HG03280 (cell line): ENCODE data around the gene GPS2.

Experiments
- ATAC-seq: cut with Tn5 transposase; IDR thresholded peaks from one replicate; pipeline ENCODE4 v1.9.1; 2021; ENCODE audit warnings: mild to moderate bottlenecking, moderate library complexity; ENCODE audit not compliant: unreplicated experiment

The GPS2 gene, protein sequence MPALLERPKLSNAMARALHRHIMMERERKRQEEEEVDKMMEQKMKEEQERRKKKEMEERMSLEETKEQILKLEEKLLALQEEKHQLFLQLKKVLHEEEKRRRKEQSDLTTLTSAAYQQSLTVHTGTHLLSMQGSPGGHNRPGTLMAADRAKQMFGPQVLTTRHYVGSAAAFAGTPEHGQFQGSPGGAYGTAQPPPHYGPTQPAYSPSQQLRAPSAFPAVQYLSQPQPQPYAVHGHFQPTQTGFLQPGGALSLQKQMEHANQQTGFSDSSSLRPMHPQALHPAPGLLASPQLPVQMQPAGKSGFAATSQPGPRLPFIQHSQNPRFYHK

DNA sequence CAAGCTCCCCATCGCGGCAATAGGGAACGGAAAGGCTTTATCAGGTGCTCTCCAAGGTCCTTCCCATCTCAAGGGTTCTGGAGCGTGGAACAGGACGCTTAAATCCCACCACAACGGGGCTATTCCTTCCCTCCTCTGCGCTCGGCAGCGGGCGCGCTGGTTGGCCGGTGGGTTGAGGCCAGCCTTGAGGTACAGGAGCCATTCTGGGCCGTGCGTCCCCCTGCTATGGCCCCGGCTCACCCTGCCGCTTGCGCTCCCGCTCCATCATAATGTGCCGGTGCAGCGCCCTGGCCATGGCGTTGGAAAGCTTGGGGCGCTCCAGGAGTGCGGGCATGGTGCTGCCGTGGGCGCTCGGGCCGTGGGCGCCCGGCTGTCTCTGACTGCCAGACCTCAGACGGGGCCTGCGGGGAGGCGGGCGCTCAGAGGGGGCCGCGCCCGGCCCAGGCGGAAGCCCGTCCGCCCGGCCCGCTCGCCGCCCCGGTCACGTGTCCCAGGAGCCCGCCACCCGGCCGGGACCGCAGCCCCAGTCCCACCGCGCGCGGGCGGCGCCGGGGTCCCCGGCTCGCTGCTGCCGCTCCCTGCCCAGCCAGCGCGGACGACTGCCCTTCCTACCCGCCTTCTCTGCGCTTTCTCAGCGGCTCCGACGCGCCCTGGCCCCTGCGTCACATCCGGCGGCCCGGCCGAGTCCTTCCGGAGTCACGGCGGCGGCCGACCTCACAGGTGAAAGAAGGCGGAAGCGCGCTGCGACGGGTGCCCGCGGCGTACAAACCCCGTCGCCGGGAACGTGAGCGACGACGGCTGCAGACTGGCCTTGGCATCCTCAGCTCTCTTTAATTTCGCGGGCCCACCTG lies at the start of gene GPS2:
Gene GPS2, minus strand, starts transcription at position 642 of the 851 bp plus-strand sequence. Its CDS starts 308 bp downstream, at position 334.
- peak; percentile 74 for ATAC-seq

DNA sequence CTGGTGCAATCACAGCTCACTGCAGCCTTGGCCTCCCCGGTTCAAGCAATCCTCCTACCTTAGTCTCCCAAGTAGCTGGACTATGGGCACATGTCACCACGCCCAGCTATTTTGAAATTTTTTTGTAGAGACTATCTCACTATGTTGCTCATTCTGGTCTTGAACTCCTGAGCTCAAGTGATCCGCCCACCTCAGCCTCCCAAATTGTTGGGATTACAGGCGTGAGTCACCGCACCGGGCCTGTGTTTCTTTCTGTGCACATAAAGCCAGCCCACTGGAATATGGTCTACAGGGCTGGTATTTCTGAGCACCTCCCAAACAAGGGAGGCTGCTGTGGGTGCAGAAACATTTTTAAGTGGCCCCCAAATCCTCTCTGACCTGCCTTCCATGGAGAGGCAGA lies 48.2 kb upstream of the GPS2 start:
- no peak for ATAC-seq

DNA sequence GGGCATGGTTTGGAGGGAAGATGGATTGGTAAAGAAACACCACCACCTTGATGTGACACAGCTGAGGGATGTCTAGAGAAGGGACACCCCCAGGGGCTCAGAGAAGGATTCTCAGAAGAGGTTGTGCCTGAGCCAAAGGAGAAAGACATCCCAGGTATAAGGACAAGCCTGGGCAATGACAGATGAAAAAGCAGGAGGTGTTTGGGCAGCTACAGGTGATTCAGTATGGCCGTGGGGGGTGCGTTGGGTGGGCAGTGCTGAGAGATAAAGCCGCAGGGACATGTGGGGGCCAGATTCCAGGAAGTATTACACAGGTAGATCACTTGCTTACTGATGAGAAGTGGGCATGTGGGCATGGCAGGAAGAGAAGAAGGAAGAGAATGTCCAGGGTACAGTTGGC lies 46.7 kb upstream of the GPS2 start:
- ATAC-seq: no peak

DNA sequence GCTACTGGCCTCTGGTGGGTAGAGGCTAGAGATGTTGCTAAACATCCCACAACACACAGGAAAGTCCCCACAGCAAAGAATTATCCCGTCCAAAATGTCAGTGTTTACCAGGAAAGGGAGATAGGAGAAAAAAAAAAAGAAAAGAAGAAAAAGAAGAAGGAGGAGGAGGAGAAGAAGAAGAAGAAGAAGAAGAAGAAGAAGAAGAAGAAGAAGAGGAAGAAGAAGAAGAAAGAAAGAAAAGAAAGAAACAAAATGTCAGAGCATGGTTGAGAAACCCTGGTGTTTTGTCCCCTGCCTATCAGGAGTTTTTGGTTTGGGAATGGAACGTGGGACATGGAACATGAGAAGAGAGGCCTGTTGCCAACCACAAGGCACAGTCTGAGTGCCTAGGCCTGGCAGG lies 42.2 kb upstream of the GPS2 start:
- ATAC-seq: no peak

DNA sequence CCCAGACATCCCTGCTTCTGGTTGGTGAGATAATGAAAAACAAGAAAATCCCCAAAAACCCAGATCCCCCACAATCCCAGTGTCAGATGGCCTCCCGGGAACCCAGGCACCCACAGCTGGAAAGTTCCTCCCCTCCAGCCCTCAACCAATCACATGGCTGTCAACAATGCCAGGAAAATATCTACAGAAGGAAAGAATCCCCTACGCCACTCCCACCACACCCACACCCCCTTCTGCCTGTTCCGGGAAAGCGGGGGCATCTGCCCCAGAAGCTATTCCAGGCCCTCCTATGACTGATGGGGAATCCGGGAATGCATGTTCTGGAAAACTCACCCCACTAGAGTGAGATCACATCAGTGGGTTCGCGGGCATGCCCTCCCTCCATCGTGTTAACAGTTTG lies 41.6 kb upstream of the GPS2 start:
- no peak for ATAC-seq

DNA sequence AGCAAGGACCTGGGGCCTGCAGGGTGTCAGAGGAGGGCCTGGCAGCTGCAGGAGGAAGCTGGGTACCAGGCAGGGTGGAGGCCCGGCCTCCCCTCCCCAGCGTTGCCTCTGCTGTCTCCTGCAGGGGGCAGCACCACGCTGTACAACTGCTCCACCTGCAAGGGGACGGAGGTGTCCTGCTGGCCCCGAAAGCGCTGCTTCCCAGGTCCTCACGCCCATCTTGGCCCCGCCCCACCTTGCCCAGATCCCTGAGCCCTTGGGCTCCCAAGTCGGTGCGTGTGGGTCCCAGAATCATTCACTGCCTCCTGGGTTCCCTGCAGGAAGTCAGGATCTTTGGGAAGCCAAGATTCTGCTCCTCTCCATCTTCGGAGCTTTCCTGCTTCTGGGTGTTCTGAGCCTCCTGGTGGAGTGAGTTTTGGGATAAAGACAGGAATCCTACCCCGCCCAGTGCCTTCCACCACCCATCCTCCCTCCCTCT lies 41.0 kb upstream of the GPS2 start:
- no peak for ATAC-seq

DNA sequence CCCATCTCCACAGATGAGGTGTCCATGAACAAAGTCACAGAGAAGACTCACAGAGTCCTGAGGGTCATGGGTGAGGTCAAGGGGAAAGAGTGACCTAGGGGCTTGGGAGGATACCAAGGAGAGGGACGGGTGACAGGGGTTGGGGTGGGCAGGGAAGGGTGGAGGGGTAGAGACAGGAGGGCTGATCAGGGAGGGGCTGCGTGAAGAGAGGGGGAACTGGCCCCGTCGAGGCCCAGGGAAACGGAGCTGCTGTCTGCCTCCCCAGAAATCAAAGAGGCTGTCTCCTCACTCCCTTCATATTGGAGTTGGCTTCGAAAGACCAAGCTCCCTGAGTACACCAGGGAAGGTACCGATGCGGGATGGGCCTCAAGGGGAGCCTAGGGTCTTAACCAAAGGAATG lies 40.4 kb upstream of the GPS2 start:
- ATAC-seq: no peak

DNA sequence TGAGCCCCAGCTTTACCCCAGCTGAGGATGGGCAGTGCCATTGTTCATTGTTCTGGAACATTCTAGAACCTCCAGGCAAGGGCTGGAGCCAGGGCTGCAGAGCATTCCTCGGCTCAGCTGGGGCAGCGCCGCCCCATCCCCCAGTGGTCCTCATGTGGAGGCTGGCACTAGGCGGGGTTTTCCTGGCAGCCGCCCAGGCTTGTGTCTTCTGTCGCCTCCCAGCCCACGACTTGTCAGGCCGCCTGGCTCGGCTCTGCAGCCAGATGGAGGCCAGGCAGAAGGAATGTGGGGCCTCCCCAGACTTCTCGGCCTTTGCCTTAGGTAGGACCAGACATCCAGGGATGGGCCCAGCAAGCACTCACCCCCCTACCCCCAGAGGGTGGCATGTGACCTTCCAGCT lies 39.9 kb upstream of the GPS2 start, which contains the start of gene TMEM95:
Gene TMEM95, plus strand, starts transcription at position 104 of the 400 bp plus-strand sequence. Its CDS starts 49 bp downstream, at position 153.
- no peak for ATAC-seq

DNA sequence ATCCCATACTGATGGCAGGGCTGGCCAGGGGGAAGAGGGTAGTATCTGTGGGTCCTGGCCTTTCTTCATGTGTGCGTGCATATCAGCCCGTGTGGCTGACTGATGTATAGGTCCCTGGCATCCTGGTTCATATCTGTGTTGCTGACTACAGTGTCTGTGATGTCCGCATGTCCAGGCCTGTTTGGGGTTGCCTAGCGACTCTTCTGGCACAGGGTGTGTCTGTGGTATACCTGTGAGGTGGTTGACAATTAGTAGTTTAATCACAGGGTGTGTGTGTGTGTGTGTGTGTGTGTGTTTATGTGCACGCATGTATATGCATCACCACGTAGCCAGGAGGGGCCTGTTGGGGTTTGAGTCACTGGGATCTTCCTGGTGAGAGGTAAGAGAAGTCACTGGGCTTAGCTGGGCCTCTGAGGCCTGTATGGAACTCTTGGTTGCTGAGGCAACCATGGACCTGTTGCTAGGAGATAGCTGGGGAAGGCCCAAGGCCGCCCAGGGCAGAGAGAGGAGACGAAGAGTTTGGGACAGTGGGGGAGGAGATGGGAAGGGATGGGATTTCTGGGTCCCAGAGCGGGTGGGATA lies 39.2 kb upstream of the GPS2 start:
- no peak for ATAC-seq

DNA sequence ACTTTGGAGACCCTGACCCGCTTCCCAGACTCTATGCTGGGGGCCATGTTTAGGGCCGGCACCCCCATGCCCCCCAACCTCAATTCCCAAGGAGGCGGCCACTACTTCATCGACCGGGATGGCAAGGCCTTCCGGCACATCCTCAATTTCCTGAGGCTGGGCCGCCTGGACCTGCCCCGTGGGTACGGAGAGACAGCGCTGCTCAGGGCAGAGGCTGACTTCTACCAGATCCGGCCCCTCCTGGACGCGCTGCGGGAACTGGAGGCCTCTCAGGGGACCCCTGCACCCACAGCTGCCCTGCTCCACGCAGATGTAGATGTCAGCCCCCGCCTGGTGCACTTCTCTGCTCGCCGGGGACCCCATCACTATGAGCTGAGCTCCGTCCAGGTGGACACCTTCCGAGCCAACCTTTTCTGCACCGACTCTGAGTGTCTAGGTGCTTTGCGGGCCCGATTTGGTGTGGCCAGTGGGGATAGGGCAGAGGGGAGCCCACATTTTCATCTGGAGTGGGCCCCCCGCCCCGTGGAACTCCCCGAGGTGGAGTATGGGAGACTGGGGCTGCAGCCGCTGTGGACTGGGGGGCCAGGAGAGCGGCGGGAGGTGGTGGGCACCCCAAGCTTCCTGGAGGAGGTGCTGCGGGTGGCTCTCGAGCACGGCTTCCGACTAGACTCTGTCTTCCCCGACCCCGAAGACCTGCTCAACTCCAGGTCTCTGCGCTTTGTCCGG lies 37.9 kb upstream of the GPS2 start:
- no peak for ATAC-seq

DNA sequence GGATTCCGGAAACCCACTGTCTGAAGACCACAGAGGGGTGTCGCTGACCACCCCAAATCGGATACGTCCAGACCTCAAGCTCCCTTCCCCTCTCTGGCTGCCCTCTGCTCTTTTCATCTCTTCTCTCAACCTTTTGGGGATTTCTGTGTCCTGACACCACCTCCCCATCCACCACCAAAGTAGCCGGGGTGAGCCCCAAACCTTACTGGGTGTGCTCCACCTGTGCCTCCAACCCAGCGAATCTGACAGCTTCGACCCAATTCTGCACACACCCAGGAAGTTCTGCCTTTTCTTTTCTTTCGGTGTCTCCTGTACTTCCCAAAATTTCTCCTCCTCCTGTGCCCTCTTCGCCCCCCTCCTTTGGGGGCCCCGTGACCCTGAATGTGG lies 37.3 kb upstream of the GPS2 start:
- no peak for ATAC-seq

DNA sequence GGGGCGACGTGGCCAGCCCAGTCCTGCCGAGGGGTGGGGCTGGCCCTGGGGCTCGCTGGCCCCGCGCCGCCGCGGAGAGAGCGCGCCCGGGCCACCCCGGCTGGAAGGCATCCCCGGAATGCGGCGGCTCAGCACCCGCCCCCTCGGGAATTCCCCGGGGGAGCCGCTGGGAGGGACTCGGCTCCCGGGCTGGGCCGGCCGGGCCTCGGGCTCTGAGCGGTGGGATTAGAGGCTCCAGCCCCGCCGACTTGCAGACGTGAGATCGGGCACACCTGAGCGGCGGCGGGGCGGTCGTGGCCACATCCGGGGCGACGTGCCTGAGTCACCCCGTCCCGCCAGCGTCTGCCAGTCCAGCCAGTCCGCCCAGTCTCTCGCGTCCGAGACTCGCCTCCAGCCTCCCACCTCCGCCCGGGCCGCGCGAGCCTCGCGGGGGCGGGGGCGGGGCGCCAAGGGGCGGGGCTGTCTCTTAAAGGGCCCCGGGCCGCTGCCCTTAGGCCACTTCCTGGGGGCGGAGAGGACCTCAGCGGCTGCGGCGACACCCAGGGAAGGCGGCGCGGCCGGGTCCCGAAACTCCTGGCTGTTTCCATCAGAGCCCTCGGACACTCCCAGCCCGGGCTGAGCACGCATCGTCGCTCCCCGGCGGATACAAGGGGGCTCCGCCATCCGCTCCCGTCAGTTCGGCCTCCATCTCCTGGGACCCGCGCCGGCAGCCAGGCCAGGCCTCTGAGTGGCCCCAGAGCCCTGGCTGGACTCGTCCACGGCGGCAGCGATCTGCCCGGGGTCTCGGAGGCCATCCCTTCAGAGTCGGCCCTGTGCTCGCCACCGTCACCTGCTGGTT lies 36.7 kb upstream of the GPS2 start, which contains the start of gene KCTD11:
Gene KCTD11, plus strand, starts transcription at position 498 of the 838 bp plus-strand sequence.
- ATAC-seq: peak; percentile 61

DNA sequence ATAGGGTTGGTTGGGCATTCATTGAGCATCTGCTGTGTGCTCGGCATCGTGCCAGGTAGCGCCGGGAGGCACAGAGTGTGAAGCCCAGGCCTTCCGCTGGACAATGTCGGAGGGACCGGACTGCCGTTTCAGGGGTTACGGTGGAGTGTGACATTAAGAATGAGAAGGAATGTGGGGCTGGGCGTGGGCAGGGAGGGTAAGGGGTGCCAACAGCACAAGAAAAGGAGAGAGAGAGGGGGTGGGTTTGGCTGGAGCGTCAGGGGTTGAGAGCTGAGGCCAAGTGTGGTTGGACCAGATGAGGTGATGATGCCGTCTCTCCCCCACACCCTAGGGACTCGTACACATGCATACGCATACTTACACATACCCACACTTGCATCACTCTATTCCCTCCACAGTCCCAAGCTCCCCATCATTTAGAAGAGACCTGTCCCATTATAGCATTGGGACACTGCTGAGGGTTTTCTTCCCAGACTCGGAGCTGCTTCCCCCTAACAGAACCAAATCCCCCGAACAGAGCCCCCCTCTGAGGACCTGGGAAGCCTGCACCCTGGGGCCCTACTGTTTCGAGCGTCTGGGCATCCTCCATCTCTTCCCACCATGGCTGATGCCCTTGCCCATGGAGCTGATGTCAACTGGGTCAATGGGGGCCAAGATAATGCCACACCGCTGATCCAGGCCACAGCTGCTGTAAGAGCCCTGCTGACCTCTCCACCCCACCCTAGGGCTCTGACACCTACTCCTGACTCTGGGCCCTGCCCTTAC lies 33.5 kb upstream of the GPS2 start:
- ATAC-seq: no peak

DNA sequence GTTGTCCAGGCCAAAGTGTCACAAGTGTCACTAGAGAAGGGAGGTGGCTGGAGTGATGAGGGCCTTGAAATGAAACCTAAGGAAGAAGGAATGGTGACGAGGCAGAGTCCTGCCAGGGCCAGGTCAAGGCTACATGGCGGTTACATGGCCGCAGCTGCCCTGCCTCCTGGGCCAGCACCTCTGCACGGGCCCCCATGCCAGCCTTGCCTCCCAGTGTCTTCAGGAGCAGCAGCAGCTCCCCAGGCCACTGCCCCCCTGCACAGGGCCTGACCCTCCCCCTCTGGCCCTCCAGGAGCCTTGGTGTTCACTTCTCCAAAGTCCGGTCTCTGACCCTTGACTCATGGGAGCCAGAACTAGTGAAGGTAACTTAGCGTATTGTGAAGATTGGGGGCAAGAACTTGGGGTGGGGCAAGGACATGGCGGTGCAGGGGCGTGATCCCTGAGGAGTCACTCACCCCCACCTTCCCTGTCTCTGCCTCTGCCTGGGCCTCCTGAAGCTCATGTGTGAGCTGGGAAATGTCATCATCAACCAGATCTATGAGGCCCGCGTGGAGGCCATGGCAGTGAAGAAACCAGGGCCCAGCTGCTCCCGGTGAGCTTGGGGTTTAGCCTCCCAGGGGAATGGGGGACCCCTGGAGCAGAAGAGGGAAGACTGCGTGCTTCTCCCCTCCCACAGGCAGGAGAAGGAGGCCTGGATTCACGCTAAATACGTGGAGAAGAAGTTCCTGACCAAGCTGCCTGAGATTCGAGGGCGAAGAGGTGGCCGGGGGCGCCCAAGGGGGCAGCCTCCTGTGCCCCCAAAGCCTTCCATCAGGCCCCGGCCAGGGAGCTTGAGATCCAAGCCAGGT lies 32.7 kb upstream of the GPS2 start:
- no peak for ATAC-seq

DNA sequence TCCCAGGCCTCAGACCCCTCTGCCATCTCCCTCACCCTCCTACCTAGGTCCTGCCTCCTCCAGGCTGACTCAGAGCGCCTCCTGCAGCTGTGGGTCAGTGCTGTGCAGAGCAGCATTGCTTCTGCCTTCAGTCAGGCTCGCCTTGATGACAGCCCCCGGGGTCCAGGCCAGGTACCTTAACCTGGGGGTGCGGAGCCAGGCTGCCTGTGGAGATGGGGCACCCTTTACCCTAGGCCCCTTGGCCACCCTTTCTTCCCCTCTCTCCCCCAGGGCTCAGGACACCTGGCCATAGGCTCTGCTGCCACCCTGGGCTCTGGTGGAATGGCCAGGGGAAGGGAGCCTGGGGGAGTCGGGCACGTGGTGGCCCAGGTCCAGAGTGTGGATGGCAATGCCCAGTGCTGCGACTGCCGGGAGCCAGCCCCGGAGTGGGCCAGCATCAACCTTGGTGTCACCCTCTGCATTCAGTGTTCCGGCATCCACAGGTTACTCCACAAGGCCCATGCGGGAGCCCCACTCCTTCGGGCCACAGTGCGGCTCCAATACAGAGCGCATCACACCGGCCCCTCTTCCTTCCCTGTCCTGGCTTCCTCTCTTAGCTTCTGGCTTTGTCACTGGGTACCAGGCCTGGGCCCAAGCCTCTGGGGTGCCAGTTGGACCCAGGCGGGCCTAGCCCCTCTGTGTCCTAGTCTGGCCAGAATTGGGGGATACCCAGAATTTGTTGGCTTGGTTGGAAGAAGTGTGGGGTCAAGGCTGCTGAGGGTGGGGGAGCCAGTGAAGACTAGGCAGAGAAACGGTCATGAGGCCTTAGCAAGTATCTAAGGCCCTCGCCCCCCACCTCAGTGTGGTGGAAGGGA lies 31.8 kb upstream of the GPS2 start:
- ATAC-seq: no peak

DNA sequence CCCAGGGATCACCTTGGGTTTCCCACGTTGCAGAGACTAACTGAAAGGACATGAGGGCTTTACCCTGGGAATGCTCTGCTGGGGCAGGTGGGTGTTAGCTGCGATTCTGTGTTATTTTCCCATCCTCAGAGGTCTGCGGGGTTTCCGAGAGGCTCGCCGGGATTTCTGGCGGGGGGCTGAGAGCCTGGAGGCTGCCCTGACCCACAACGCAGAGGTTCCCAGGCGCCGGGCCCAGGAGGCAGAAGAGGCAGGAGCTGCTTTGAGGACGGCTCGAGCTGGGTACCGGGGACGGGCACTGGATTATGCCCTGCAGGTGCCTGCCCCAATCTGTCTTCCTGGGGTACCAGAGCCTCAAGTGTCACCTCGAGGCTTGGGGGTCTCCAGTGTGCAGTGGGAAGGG lies 28.1 kb upstream of the GPS2 start:
- ATAC-seq: no peak

DNA sequence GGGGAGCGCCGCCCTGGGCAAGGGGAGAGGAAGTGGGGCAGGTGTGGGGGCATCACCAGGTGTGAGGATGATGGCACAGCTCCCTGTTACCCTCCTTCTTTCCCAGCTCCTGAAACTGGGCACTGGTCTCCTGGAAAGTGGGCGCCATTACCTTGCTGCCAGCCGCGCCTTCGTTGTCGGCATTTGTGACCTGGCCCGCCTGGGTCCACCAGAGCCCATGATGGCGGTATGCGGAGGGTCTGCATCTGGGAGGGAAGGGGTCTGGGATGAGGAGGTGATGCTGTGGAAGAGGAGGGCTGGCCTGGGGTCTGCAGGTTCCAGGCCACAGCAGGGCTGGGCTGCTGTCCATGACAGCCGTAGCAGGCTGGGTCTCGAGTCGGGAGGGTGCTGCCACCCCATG lies 26.7 kb upstream of the GPS2 start:
- ATAC-seq: no peak
